GM19463 (cell line): ENCODE measurements around the gene PHTF2.
"Not testable (repeated sequence)": the region's sequence is repeated elsewhere in the genome, so short reads cannot be mapped to it uniquely, and the experiment has no call there.

Experiments used
- ATAC-seq: cut with Tn5 transposase; IDR thresholded peaks from one replicate; pipeline ENCODE4 v1.9.1; 2021; ENCODE audit warnings: mild to moderate bottlenecking, moderate library complexity; ENCODE audit not compliant: unreplicated experiment

Gene PHTF2

DNA sequence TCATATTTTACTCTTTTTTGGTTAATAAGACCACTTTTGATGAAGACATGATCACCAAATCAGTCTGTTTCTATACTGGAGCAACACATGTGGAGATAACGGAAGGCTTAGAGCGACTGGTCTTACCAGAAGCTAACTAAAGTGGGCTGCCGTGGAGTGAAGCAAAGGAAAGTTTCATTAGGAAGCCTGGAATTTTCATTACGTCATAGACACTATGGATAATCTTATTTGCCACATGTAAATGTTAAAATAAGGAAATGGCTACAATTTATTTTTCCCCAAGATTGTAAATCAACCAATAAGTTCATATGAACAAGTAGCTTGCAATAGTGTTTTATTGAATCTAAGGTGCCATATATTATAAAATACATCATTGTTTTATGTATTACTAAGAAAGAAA is 185.4 kb downstream of the PHTF2 start:
- ATAC-seq: no peak

DNA sequence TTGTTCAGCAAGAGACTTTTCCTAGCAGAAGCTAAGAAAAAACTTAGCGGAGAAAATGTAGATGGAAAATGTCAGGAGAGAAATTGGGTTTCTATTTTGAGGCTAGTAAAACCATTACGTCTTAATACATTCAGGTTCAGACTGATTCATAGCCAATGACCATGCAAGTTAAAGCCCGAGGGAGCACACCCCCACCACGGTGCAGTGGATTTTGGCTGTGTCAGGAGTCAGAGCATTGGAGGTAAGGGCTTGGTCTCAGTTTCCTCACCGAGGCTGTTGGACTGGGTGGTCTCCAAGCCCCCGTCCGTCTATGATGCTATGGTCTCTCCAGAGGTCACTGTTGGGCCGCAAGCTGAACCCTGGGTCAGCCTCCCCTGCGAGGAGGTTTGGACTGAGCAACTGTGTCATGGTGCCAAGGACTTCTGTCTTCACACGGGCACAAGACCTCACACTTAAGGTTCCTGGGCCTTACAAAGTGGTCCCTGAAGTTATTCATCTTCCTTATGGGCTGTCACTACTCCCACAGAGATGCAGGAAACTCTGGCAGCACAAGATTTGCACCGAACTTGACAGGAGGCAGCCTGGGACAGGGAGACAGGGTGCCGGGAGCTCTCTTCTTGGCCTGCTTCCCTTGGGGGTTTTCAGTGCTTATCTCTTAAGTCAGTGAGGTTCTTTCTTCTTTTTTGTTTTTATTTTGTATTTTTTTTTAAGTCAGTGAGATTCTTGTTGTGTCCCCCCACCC is 186.8 kb downstream of the PHTF2 start:
- no peak for ATAC-seq

DNA sequence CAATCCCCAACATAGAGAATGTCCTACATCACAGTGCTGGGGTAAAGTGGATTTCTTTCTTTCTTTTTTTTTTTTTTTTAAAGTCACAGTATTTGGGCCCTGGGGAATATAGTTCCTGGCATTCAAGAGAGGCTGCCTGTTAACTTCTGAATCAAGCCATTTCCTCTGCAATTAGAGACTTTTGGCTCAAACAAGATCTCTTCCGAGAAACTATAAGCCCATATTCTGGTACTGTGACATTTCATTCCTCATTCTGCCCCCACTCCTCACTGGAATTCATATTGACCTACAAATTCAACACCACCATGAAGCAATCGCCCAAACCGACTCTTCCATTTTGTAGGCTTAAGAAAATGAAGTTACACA is 187.4 kb downstream of the PHTF2 start:
- ATAC-seq: no peak

DNA sequence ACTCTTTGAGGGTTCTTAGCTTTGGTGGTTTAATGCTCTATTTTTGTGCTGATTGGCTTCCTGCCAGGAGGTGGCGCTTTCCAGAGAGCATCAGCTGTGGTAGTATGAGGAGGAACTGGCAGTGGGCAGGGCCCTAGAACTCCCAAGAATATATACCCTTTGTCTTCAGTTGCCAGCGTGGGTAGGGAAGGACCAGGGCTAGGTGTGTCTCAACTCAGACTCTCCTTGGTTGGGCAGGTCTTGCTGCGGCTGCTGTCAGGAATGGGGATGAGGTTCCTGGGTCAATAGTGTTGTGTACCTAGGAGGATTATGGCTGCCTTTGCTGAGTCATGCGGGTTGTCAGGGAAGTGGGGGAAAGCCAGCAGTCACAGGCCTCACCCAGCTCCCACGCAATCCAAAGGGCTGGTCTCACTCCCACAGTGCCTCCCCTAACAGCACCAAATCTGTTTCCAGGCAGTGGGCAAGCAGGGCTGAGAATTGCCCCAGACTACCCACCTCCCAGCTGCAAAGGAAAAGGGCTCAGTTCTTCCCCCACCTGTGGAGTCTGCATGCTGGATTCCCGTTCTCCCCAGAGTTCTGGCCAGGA is 191.5 kb downstream of the PHTF2 start:
- no peak for ATAC-seq

DNA sequence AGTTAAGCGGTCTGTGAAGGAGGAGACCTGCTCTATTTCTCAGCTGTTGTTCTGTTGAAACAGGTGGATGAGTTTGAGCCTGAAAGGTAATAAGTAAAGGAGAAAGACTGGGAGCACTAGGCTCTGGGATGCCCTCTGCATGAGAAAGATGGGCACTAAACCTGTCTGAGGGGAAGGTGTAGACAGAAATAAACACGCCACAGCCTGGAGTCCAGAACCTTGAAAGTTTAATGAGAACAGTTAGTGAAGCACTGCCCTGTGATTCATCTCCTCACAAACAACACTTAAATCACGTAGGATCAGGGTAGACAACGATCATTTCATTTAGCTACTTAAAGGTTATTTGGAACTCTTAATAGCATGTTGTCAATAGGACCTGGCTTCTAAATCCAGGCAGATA is 193.1 kb downstream of the PHTF2 start:
- ATAC-seq: no peak

DNA sequence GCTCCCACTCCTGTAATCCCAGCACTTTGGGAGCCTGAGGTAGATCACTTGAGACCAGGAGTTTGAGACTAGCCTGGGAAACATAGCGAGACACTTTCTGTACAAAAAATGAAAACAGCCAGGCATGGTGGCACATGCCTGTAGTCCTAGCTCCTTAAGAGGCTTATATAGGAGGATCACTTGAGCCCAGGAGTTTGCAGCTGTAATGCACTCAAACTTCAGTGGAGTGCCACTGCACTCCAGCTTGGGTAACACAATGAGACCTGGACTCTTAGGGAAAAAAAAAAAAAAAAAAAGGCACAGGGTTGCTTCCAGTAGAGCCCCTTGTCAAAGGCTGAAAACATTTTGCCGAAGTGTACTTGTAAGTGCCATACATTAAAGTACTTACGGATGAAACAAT is 195.3 kb downstream of the PHTF2 start:
- no peak for ATAC-seq

DNA sequence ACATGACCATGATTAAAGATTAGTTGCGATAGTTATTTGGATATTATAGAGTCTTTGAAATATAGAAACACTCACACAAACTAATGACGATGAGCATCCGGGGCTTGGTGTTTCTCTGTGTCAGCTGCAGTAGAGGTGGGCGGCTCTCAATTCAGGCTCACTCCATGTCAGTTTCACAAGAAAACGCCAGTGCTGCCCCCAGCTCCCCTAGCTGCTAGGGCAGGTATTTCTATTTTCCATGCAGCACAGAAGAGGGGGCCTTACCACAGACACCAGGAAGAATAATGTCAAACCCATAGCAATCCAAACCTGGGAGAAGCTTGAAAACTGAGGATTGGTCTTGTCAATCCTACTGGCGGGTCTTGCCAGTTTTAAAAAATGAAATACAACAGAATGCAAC is 197.1 kb downstream of the PHTF2 start:
- no peak for ATAC-seq

DNA sequence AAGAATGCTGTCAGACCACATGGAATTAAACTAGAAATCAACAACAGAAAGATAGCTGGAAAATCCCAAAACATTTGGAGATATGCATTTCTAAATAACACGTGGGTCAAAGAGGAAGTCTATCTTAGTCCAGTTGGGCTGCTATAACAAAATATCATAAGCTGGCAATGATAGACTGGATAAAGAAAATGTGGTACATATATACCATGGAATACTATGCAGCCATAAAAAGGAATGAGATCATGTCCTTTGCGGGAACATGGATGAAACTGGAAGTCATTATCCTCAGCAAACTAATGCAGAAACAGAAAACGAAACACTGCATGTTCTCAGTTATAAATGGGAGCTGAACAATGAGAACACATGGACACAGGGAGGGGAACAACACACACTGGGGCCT is 200.6 kb downstream of the PHTF2 start:
- not testable (repeated sequence) for ATAC-seq

DNA sequence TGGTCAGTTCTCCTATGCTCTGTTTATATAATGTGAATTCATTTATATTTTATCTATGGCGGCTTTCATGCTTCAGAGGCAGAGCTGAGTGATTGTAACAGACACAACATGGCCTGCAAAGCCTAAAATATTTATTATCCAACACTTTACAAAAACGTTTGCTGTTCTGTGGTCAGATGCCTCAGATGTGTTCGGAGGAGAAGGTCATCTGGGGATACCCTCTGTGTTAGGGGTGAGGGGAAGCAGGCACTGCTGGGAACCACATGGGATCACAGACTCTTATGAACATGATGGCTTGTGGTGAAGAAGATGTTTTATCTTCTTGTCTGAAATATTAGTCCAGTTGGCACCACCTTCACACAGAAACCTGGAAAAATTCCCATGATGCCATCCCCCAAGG is 203.4 kb downstream of the PHTF2 start:
- ATAC-seq: no peak

DNA sequence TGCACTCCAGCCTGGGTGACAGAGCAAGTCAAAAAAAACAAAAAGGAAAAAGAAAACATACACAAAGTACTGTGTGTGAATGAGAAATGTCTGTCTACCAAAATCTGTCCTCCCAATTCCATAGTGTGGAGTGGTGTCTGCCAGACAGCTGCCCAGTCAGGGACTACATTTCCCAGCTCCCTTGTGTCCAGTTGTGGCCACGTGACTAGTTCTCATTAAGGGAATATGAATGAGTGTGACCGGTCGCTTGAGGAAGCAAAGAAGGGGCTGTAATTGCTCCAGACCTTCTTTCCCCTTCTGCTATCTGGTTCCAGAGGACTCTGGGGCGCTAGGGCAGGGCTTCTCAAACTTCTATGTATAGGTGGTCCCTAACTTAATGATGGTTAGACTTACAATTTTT is 204.1 kb downstream of the PHTF2 start:
- no peak for ATAC-seq

DNA sequence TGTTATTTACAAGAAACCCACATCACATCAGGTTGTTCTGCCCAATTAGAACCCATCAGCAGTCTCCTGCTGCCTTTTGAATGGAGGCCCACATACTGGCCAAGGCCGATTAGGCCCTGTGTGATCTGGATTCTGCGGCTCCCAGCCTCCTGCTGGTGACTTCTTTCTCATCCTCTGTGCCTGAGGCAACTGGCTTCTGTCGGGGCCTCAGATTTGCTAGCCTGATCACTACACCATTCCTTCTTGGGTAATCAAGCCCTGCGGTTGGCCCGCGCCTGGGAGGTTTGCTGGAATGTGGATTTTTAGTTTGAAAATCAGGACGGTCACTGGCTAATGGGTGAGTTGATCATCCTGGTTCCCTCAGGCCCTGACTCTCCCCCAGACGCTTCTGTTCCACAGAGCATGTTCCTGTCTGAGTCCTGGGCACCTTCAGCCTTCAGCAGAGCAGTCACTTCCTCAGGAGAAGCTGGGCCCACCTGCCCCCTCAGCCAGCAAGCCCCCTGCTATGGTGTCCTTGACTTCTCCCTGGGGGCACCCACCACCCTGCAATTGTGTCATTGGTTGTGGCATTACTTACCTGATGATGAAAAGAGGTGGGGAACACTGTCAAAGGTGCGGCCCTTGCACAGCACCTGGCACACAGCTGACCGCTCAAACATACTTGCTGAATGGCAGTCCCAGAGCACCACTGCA is 207.6 kb downstream of the PHTF2 start:
- ATAC-seq: no peak
